GM12865 (cell line): ENCODE data around the gene TMEM260.
"Not testable (repeated sequence)": the region's sequence is repeated elsewhere in the genome, so short reads cannot be mapped to it uniquely, and the experiment has no call there.

ENCODE experiments used
- DNase-seq: peaks from one replicate; pipeline ENCODE4 v3.0.0; 2010; ENCODE audit warnings: low read depth
- H3K4me3 ChIP-seq: 2 replicates; pipeline ENCODE4 v1.5.1; 2011; ENCODE audit warnings: mild to moderate bottlenecking, low read depth, low read length, control low read depth
- TF ChIP-seq, protein P1 (sequence below): IDR thresholded peaks from 2 replicates; pipeline ENCODE4 v1.5.1; 2011; ENCODE audit warnings: low read length, control low read depth, low read depth, inconsistent platforms; ENCODE audit not compliant: insufficient read depth; ENCODE audit errors: missing control alignments

The TMEM260 gene

DNA sequence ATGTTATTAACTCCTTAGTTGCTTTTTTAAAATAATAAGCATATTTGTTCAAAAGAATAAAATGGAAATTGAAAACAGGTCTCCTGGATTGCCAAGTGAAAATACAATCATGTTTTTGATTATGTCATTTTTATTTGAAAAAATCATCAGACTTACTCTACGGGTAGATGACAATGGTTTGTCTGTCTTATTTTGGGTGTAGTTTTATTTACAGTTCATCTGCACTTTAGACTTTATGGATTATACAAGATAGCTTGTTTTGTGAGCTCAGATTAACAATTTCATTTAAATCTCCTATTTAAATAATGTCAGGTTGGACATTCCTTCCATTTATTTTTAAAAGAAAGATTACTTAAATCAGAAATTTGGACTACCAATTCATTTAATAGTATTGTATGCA, 14.8 kb downstream of the TMEM260 start:
- H3K4me3 ChIP-seq = no peak overlapping the region
- TF ChIP-seq, protein P1, sequence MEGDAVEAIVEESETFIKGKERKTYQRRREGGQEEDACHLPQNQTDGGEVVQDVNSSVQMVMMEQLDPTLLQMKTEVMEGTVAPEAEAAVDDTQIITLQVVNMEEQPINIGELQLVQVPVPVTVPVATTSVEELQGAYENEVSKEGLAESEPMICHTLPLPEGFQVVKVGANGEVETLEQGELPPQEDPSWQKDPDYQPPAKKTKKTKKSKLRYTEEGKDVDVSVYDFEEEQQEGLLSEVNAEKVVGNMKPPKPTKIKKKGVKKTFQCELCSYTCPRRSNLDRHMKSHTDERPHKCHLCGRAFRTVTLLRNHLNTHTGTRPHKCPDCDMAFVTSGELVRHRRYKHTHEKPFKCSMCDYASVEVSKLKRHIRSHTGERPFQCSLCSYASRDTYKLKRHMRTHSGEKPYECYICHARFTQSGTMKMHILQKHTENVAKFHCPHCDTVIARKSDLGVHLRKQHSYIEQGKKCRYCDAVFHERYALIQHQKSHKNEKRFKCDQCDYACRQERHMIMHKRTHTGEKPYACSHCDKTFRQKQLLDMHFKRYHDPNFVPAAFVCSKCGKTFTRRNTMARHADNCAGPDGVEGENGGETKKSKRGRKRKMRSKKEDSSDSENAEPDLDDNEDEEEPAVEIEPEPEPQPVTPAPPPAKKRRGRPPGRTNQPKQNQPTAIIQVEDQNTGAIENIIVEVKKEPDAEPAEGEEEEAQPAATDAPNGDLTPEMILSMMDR = no peak
- DNase-seq = no peak

DNA sequence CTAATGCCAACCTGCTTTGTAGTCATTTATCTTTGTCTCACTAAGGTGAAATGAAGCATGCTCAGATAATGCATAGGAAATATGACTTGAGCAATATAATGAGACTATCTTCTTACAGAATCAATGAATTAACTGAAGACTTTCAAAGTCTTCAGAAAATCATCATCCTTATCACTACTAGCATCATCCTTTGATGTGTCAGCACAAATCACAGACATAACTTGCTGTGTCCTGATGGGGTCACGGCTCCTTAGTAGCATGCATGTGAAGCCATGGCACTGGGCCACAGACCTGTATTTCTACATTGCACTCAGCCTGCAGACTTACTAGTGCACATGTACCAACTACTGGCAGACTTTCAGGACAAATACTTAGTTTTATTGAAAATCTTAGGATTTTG, 18.9 kb downstream of the TMEM260 start:
- TF ChIP-seq, protein P1 = no peak
- DNase-seq = no peak

GRCh38 chr14:56603648-56604047, 24.1 kb downstream of the TMEM260 start:
- TF ChIP-seq, protein P1 = no peak
- DNase-seq = no peak

More for the DNA sequence above, 18.9 kb downstream of the TMEM260 start:
- no peak overlapping the region for H3K4me3 ChIP-seq

GRCh38 chr14:56608689-56609088, 29.1 kb downstream of the TMEM260 start:
- no peak for DNase-seq
- TF ChIP-seq, protein P1 = no peak
- no peak overlapping the region for H3K4me3 ChIP-seq

More at GRCh38 chr14:56603648-56604047, 24.1 kb downstream of the TMEM260 start:
- H3K4me3 ChIP-seq = no peak overlapping the region

DNA sequence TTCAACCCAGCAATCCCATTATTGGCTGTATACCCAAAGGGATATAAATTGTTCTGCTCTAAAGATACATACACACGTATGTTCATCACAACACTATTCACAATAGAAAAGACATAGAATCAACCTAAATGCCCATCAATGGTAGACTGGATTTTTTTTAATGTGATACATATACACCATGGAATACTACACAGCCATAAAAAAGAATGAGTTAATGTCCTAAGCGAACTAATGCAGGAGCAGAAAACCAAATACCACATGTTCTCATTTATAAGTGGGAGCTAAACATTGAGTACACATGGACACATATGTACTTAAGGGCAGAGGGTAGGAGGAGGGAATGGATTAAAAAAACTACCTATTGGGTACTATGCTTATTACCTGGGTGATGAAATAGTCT, 32.1 kb downstream of the TMEM260 start:
- DNase-seq, H3K4me3 ChIP-seq: not testable (repeated sequence)

DNA sequence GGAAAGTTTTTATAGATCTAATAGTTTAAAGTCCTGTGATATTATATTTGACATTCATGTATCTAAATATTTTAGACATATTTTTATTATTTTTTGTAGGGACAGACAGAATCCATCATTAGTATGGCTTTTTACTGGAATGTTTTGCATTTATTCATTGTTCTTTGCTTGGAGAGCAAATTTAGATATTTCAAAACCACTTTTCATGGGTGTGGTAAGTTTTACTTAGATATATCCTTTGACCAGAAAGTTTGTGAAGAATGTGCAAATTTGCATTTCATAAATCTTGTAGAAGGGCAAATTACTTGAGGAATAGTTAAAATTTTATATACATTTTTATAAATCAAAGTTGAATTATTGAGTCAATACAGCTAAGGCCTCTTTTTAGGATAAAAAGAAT, 37.5 kb downstream of the TMEM260 start:
- H3K4me3 ChIP-seq = no peak overlapping the region
- TF ChIP-seq, protein P1 = no peak
- DNase-seq = no peak

DNA sequence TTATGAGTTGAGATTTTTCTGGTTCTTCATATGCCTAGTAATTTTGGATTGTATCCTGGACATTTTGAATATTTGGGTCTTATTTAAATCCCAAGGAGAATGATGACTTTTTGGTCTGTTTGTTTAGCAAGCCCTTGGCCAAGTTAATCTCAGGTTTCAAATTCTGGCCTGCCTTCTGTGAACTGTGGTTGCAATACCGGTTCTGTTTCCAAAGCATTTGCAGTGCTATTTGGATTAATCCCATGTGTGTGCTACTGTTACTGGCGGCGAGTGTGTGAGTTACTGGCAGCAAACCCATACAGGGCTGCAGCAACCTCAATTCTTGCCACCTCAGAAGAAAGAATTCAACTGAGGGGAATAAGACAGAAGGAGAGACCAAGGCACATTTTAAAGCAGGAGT, 51.1 kb downstream of the TMEM260 start:
- TF ChIP-seq, protein P1 = no peak
- DNase-seq = no peak
- H3K4me3 ChIP-seq = no peak overlapping the region
